ENCODE results near the gene SLC35A2.

The SLC35A2 gene

GRCh38 chrX:48911412-48912182, at the start of gene SLC35A2:
SLC35A2 (minus strand) TSS chrX:48911646; CDS start chrX:48911636, 10 bp downstream.
- DNase-seq (ENCODE audit: low read depth, low spot score), result peak; percentile 81

GRCh38 chrX:48960291-48960690, 48.8 kb upstream of the SLC35A2 start:
- no peak for DNase-seq (ENCODE audit: low read depth, low spot score)

GRCh38 chrX:48958635-48959094, 47.2 kb upstream of the SLC35A2 start:
- no peak for DNase-seq (ENCODE audit: low read depth, low spot score)

- peak; percentile 86 for DNase-seq (ENCODE audit: low read depth, low spot score)
Measured at GRCh38 chrX:48957827-48958634, 46.6 kb upstream of the SLC35A2 start.

- peak; percentile 61 for DNase-seq (ENCODE audit: low read depth, low spot score)
Measured at GRCh38 chrX:48957477-48957826, 46.0 kb upstream of the SLC35A2 start, which contains the start of gene OTUD5. OTUD5 (minus strand) TSS chrX:48957607; CDS start chrX:48957570, 37 bp downstream.

- no peak for DNase-seq (ENCODE audit: low read depth, low spot score)
Measured at GRCh38 chrX:48956728-48957414, 45.4 kb upstream of the SLC35A2 start.

GRCh38 chrX:48948589-48948988, 37.1 kb upstream of the SLC35A2 start:
- no peak for DNase-seq (ENCODE audit: low read depth, low spot score)

- DNase-seq (ENCODE audit: low read depth, low spot score), result no peak
Measured at GRCh38 chrX:48945517-48946348, 34.3 kb upstream of the SLC35A2 start.

GRCh38 chrX:48942895-48943294, 31.4 kb upstream of the SLC35A2 start:
- no peak for DNase-seq (ENCODE audit: low read depth, low spot score)

GRCh38 chrX:48940404-48940955, 29.0 kb upstream of the SLC35A2 start:
- DNase-seq (ENCODE audit: low read depth, low spot score), result no peak

GRCh38 chrX:48939524-48940228, 28.2 kb upstream of the SLC35A2 start:
- no peak for DNase-seq (ENCODE audit: low read depth, low spot score)

- DNase-seq (ENCODE audit: low read depth, low spot score), result peak; percentile 57
Measured at GRCh38 chrX:48938721-48939425, 27.4 kb upstream of the SLC35A2 start.

GRCh38 chrX:48937054-48937907, 25.8 kb upstream of the SLC35A2 start:
- peak; percentile 79 for DNase-seq (ENCODE audit: low read depth, low spot score)

GRCh38 chrX:48936429-48937053, 25.1 kb upstream of the SLC35A2 start:
- DNase-seq (ENCODE audit: low read depth, low spot score), result no peak

- no peak for DNase-seq (ENCODE audit: low read depth, low spot score)
Measured at GRCh38 chrX:48935301-48935670, 23.8 kb upstream of the SLC35A2 start.

GRCh38 chrX:48934581-48935300, 23.3 kb upstream of the SLC35A2 start:
- DNase-seq (ENCODE audit: low read depth, low spot score), result no peak

- no peak for DNase-seq (ENCODE audit: low read depth, low spot score)
Measured at GRCh38 chrX:48933757-48934156, 22.3 kb upstream of the SLC35A2 start.
